MM.1S (cell line): ENCODE data around the gene KTN1.

Experiments
- DNase-seq: peaks from one replicate; pipeline ENCODE4 v3.0.0-alpha.2; 2015
- H2AFZ ChIP-seq: fragments of 300-600 bp; sonication (generic); 2 replicates; pipeline ENCODE4 v1.6.0; 2016; ENCODE audit warnings: antibody characterized with exemption, low read length
- H3F3A ChIP-seq: fragments of 300-600 bp; sonication (generic); 2 replicates; pipeline ENCODE4 v1.6.1; 2016; ENCODE audit warnings: mild to moderate bottlenecking, antibody characterized with exemption, low read length, moderate library complexity, mixed read lengths; ENCODE audit not compliant: insufficient read depth
- H3K27ac ChIP-seq: fragments of 300-600 bp; sonication (generic); 2 replicates; pipeline ENCODE4 v1.5.1; 2016; ENCODE audit warnings: mild to moderate bottlenecking, low read length
- H3K27me3 ChIP-seq: fragments of 300-600 bp; sonication (generic); replicated peaks from 2 replicates; pipeline ENCODE4 v1.6.0; 2016; ENCODE audit warnings: low read length; ENCODE audit not compliant: insufficient read depth
- H3K36me3 ChIP-seq: fragments of 300-600 bp; sonication (generic); replicated peaks from 2 replicates; pipeline ENCODE4 v1.6.1; 2016; ENCODE audit warnings: mild to moderate bottlenecking, low read length, mixed read lengths; ENCODE audit not compliant: insufficient read depth
- H3K4me1 ChIP-seq: fragments of 300-600 bp; sonication (generic); 2 replicates; pipeline ENCODE4 v1.6.1; 2016; ENCODE audit warnings: low read length, mixed read lengths
- H3K4me2 ChIP-seq: fragments of 300-600 bp; sonication (generic); 2 replicates; pipeline ENCODE4 v1.6.0; 2016; ENCODE audit warnings: low read depth, low read length
- H3K4me3 ChIP-seq: fragments of 300-600 bp; sonication (generic); 2 replicates; pipeline ENCODE4 v1.5.1; 2016; ENCODE audit warnings: low read length, mixed read lengths
- H3K79me2 ChIP-seq: fragments of 300-600 bp; sonication (generic); 2 replicates; pipeline ENCODE4 v1.6.1; 2016; ENCODE audit warnings: mixed run types, low read length, mixed read lengths
- H3K9ac ChIP-seq: fragments of 300-600 bp; sonication (generic); 2 replicates; pipeline ENCODE4 v1.6.1; 2016; ENCODE audit warnings: low read length, mixed read lengths
- H3K9me2 ChIP-seq: fragments of 300-600 bp; sonication (generic); replicated peaks from 2 replicates; pipeline ENCODE4 v1.6.1; 2016; ENCODE audit warnings: mild to moderate bottlenecking, low read length, mixed read lengths; ENCODE audit not compliant: insufficient read depth
- H3K9me3 ChIP-seq: fragments of 300-600 bp; sonication (generic); replicated peaks from 2 replicates; pipeline ENCODE4 v1.6.1; 2016; ENCODE audit warnings: mild to moderate bottlenecking, low read length, mixed read lengths; ENCODE audit not compliant: insufficient read depth
- H4K20me1 ChIP-seq: fragments of 300-600 bp; sonication (generic); 2 replicates; pipeline ENCODE4 v1.6.1; 2016; ENCODE audit warnings: mild to moderate bottlenecking, low read length, moderate library complexity, mixed read lengths; ENCODE audit not compliant: insufficient read depth
- EZH2 ChIP-seq: fragments of 300-600 bp; sonication (generic); optimal IDR thresholded peaks from 2 replicates; pipeline ENCODE3; 2017; ENCODE audit warnings: low read depth, mild to moderate bottlenecking, antibody characterized with exemption, low read length, mixed read lengths
- EZH2phosphoT487 ChIP-seq: fragments of 300-600 bp; sonication (generic); IDR thresholded peaks from 2 replicates; pipeline ENCODE4 v1.6.1; 2018; ENCODE audit warnings: antibody characterized with exemption, low read length
- TF ChIP-seq, protein P1 (sequence below): fragments of 300-600 bp; sonication (generic); IDR thresholded peaks from 2 replicates; pipeline ENCODE4 v1.5.1; 2016; ENCODE audit warnings: antibody characterized with exemption, low read length, mixed read lengths

The KTN1 gene

DNA sequence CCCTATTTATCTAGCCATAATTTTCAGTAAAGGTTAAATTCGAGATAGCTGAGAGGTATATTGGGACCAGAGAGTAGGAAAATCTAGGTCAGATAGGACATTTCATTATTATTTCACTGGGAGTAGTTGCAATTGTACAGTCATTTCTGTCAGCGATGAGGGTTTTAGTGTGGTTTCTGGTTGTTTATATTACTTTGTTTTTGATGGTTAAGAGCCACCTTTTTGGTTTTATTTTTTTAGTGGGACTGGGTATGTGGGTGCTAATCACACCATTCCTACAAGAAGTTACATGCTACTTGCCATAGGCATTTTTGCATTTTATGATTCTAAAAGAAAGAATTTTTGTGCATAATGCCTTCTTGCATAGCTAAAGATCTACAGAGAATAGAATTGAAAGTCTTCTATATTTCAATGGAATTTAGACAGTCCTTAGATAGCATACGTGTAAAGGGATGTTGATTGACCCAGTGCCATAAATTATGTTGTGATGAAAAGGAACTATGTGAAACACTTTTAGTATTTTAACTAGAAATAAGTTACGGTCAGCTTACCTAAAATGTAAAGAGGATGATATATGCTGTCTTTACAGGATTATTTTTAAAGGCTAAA, 85.2 kb downstream of the KTN1 start:
- no peak overlapping the region for H3K27ac ChIP-seq
- no peaks in the 10 kb centered on the region for H3F3A ChIP-seq
- no peaks in the 10 kb centered on the region for H3K36me3 ChIP-seq
- peaks cover 7% of the 10 kb centered on the region; the same call in 1 of the 2 replicates for H3K4me1 ChIP-seq
- no peak overlapping the region for H2AFZ ChIP-seq
- H3K4me3 ChIP-seq = no peak overlapping the region
- no peaks in the 10 kb centered on the region for H3K79me2 ChIP-seq
- DNase-seq = no peak
- H3K9me3 ChIP-seq = no peaks in the 10 kb centered on the region
- TF ChIP-seq EZH2 (no peak), EZH2phosphoT487 (no peak)
- TF ChIP-seq, protein P1, sequence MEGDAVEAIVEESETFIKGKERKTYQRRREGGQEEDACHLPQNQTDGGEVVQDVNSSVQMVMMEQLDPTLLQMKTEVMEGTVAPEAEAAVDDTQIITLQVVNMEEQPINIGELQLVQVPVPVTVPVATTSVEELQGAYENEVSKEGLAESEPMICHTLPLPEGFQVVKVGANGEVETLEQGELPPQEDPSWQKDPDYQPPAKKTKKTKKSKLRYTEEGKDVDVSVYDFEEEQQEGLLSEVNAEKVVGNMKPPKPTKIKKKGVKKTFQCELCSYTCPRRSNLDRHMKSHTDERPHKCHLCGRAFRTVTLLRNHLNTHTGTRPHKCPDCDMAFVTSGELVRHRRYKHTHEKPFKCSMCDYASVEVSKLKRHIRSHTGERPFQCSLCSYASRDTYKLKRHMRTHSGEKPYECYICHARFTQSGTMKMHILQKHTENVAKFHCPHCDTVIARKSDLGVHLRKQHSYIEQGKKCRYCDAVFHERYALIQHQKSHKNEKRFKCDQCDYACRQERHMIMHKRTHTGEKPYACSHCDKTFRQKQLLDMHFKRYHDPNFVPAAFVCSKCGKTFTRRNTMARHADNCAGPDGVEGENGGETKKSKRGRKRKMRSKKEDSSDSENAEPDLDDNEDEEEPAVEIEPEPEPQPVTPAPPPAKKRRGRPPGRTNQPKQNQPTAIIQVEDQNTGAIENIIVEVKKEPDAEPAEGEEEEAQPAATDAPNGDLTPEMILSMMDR = no peak
- no peaks in the 10 kb centered on the region for H3K27me3 ChIP-seq
- H4K20me1 ChIP-seq = no peaks in the 10 kb centered on the region
- H3K9ac ChIP-seq = no peak overlapping the region
- no peaks in the 10 kb centered on the region for H3K9me2 ChIP-seq
- no peak overlapping the region for H3K4me2 ChIP-seq

DNA sequence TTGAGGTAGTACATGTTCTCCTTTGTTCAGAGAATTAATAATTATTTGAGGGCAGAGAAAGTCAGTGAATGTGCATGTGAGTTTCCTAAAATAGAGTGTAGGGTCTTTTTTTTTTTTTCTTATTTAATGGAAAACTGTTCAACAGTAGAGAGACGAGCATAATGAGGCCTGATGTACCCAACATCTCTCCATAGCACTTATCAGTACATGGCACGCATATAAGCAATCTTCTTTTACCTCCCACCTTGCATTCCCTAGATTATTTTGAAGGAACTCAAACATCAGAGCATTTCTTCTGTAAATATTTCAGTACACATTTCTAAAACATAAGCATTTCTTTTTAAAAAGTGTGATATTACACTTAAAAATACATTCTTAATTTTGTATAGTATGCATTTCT, 87.8 kb downstream of the KTN1 start:
- H3F3A ChIP-seq = no peaks in the 10 kb centered on the region
- TF ChIP-seq, protein P1 = no peak
- no peak for TF ChIP-seq EZH2phosphoT487
- no peak overlapping the region for H2AFZ ChIP-seq
- H3K79me2 ChIP-seq = no peaks in the 10 kb centered on the region
- no peaks in the 10 kb centered on the region for H3K9me2 ChIP-seq
- no peak overlapping the region for H3K4me2 ChIP-seq
- DNase-seq = no peak
- H3K4me1 ChIP-seq = no peaks in the 10 kb centered on the region
- no peaks in the 10 kb centered on the region for H3K9me3 ChIP-seq
- no peak overlapping the region for H3K4me3 ChIP-seq
- H3K9ac ChIP-seq = no peak overlapping the region
- no peak overlapping the region for H3K27ac ChIP-seq
- H3K36me3 ChIP-seq = no peaks in the 10 kb centered on the region
- H3K27me3 ChIP-seq = no peaks in the 10 kb centered on the region
- no peaks in the 10 kb centered on the region for H4K20me1 ChIP-seq

DNA sequence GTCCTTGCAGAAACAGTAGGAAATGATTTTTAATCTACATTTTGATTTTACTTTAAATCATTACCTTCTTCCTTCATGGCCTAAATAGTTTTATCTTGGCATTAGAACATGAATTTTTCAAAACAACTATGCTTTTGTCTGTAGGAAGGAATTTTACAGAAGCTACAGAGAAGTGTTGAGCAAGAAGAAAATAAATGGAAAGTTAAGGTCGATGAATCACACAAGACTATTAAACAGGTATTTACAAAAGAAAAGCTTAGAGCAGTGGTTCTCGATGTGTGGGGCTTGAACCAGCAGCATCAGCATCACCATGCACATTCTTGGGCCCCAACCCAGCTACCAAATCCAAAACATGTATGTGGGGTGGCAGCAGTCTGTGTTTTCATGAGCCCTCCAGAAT, 91.6 kb downstream of the KTN1 start:
- no peak overlapping the region for H3K4me2 ChIP-seq
- no peaks in the 10 kb centered on the region for H3K36me3 ChIP-seq
- no peak overlapping the region for H3K4me3 ChIP-seq
- no peaks in the 10 kb centered on the region for H3K79me2 ChIP-seq
- no peak overlapping the region for H2AFZ ChIP-seq
- H3F3A ChIP-seq = no peaks in the 10 kb centered on the region
- TF ChIP-seq, protein P1 = no peak
- TF ChIP-seq EZH2 (no peak), EZH2phosphoT487 (no peak)
- no peaks in the 10 kb centered on the region for H3K4me1 ChIP-seq
- H3K9me3 ChIP-seq = no peaks in the 10 kb centered on the region
- H3K9ac ChIP-seq = no peak overlapping the region
- no peaks in the 10 kb centered on the region for H4K20me1 ChIP-seq
- no peak for DNase-seq
- H3K9me2 ChIP-seq = no peaks in the 10 kb centered on the region
- H3K27ac ChIP-seq = no peak overlapping the region
- H3K27me3 ChIP-seq = no peaks in the 10 kb centered on the region
